Endothelial cell (in vitro differentiated cells): ENCODE measurements around the gene KIAA1755. TPM values are rescaled to one million over a fixed set of nuclear protein-coding genes. Genes with fewer than 3 reads are reported as not detected.

ENCODE experiments used
- DNase-seq: peaks from one replicate; pipeline ENCODE4 v3.0.0; 2021; ENCODE audit warnings: low spot score
- H3K27ac Mint-ChIP-seq: one replicate; pipeline ENCODE4 v1.8.0; 2021; ENCODE audit warnings: mixed read lengths, inconsistent platforms; ENCODE audit not compliant: unreplicated experiment
- H3K27me3 Mint-ChIP-seq: one replicate; pipeline ENCODE4 v1.8.0; 2021; ENCODE audit warnings: mild to moderate bottlenecking, moderate library complexity, mixed read lengths, inconsistent platforms; ENCODE audit not compliant: unreplicated experiment
- H3K36me3 Mint-ChIP-seq: one replicate; pipeline ENCODE4 v1.8.0; 2021; ENCODE audit warnings: mild to moderate bottlenecking, low read depth, mixed read lengths, inconsistent platforms; ENCODE audit not compliant: unreplicated experiment
- H3K4me1 Mint-ChIP-seq: one replicate; pipeline ENCODE4 v1.8.0; 2021; ENCODE audit warnings: mild to moderate bottlenecking, mixed read lengths, inconsistent platforms; ENCODE audit not compliant: unreplicated experiment
- H3K4me3 Mint-ChIP-seq: one replicate; pipeline ENCODE4 v1.8.0; 2021; ENCODE audit warnings: mild to moderate bottlenecking, mixed read lengths, inconsistent platforms; ENCODE audit not compliant: unreplicated experiment
- H3K9me3 Mint-ChIP-seq: one replicate; pipeline ENCODE4 v1.8.0; 2021; ENCODE audit warnings: mixed read lengths, inconsistent platforms; ENCODE audit not compliant: unreplicated experiment
- total RNA-seq: library from RNA; stranded (reverse); fragmentation: NEBNext Ultra II Directional; extraction: Animal tissue kit (Norgen Biotek cat#: 25700); gene quantifications from one replicate; pipeline ENCODE4 v1.2.1, GENCODE V29; 2021; ENCODE audit not compliant: unreplicated experiment
- TF ChIP-seq, protein P1 (sequence below): fragments of 200-600 bp; sonication (generic); IDR thresholded peaks from one replicate; pipeline ENCODE4 v1.5.0; 2021; ENCODE audit warnings: antibody characterized with exemption; ENCODE audit not compliant: unreplicated experiment

The KIAA1755 gene
- total RNA-seq, 1 donor from 2014 or later = not detected

DNA sequence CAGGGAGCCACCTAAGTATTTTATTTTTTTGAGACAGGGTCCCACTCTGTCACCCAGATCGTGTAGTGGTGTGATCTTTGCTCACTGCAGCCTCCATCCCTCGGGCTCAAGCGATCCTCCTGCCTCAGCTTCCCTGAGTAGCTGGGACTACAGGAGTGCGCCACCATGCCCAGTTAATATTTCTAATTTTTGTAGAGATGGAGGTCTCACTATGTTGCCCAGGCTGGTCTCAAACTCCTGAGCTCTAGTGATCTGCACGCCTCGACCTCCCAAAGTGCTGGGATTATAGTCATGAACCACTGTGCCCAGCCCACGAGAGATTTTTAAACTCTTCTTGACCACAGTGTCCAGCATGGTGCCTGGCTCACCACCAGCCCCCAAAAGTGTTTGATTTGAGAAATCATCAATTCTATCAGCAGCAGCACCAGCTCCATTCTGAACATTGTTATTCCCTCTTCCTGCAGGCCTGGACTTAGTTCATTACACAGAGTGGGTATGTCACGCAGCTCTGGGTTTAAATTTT, 93.1 kb downstream of the KIAA1755 start:
- Mint-ChIP-seq H3K36me3 (peaks cover 4% of the 10 kb centered on the region), H3K27me3 (peaks cover 8% of the 10 kb centered on the region), H3K4me3 (no peak overlapping the region), H3K27ac (peak overlapping the region; percentile 52), H3K9me3 (no peaks in the 10 kb centered on the region), H3K4me1 (peaks cover 51% of the 10 kb centered on the region)
- no peak for DNase-seq
- TF ChIP-seq, protein P1, sequence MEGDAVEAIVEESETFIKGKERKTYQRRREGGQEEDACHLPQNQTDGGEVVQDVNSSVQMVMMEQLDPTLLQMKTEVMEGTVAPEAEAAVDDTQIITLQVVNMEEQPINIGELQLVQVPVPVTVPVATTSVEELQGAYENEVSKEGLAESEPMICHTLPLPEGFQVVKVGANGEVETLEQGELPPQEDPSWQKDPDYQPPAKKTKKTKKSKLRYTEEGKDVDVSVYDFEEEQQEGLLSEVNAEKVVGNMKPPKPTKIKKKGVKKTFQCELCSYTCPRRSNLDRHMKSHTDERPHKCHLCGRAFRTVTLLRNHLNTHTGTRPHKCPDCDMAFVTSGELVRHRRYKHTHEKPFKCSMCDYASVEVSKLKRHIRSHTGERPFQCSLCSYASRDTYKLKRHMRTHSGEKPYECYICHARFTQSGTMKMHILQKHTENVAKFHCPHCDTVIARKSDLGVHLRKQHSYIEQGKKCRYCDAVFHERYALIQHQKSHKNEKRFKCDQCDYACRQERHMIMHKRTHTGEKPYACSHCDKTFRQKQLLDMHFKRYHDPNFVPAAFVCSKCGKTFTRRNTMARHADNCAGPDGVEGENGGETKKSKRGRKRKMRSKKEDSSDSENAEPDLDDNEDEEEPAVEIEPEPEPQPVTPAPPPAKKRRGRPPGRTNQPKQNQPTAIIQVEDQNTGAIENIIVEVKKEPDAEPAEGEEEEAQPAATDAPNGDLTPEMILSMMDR = no peak

DNA sequence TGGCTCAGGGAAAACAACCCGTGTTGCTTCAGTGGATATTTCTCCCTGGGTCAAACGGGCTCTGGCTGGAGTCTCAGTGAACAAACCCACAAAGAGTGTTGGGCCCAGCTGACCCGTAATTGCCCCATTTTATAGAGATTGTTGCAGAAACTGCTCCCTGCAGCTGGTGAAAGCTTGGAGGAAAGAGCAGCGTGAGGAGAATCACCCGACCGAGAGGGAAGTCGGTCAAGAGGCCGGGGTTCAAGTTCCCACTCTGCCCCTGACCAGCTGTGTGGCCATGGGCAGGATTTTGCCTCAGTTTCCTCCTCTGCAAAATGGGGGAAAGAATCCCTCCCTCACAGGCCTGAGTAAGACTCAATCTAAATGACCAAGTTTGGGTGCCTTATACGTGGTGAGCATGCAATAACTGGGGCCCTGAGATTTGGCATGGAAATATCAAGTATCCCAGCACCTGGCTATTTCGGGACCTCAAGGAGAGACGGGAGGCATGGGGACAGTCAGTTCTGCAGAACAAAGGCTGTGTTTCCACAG, 93.8 kb downstream of the KIAA1755 start:
- no peak overlapping the region for H3K27ac Mint-ChIP-seq
- no peak for DNase-seq
- H3K4me3 Mint-ChIP-seq = no peak overlapping the region
- TF ChIP-seq, protein P1 = no peak
- H3K36me3 Mint-ChIP-seq = peaks cover 4% of the 10 kb centered on the region
- H3K4me1 Mint-ChIP-seq = peaks cover 57% of the 10 kb centered on the region
- no peaks in the 10 kb centered on the region for H3K9me3 Mint-ChIP-seq
- peaks cover 8% of the 10 kb centered on the region for H3K27me3 Mint-ChIP-seq

DNA sequence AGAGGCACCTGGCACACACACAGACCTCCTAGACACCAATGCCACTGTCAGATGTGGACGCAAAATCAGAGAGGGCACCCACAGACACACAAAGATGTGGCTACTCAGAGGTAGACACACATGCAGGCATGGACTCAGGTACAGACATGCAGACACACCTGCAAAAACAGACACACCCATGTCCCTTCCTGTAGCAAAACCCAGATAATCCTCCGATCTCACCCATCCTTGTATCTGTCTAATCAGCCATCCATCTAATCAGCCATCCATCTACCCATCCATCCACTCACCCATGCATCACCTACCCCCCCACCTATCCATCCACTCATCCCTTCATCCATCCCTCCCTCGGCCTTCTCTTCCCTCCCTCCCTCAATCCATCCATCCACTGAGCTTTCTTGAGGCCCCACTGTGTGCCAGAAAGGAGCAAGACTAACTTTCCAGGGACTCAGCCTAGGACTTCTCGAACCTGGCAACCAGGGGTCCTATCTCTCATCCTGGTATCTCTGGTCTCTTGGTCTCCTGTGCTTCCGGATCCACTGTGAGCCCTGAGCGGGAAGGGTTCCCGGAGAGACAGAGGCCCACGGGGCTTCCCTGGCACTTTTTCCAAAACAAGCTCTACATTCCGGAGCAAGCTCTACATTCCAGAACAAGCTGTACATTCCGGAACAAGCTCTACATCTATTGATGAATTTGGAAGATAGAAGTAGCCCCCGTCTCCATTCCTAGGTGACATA, 94.4 kb downstream of the KIAA1755 start:
- TF ChIP-seq, protein P1 = no peak
- peaks cover 8% of the 10 kb centered on the region for H3K36me3 Mint-ChIP-seq
- DNase-seq = no peak
- no peak overlapping the region for H3K4me3 Mint-ChIP-seq
- no peak overlapping the region for H3K27ac Mint-ChIP-seq
- no peaks in the 10 kb centered on the region for H3K9me3 Mint-ChIP-seq
- peaks cover 60% of the 10 kb centered on the region for H3K4me1 Mint-ChIP-seq
- peaks cover 8% of the 10 kb centered on the region for H3K27me3 Mint-ChIP-seq

DNA sequence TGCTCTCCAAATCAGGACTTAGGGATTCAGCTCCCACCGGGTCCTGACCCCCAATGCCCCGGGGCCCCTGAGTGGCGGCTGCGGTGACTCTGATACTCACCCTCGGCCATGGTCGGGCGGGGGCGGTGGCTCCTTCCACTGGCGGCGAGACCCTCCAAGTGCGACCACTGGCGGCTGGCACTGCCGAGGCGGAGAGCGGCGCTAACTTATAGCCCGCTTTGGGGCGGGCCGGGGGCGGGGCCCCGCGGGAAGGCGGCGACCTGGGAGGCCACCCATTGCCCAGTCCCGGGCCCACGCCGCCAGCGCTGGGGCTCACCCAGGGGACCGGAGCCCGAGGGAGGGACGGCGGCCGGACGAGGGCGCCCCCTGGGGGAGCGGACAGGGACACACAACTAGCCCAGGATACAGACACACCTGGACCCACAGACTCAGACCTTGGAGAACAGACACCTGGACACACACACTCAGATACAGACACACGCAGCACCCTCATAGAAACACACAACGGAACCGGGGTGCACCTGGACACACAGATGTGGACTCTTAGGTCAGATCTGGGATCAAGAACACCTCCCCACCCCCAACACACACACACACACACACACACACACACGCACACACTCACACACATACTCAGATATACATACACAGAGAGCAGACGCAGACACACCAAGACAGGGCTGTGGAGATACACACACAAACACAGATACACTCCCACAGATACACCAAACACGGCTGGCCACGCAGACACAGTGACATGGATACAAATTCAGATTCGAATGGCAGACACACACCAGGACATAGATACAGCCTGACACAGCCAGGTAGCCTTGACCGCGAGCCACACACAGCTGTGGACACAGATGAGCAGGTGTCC, 95.2 kb downstream of the KIAA1755 start, which contains the start of gene TGM2:
Gene TGM2, minus strand, starts transcription at position 182 of the 877 bp plus-strand sequence. Its CDS starts 72 bp downstream, at position 110.
- H3K9me3 Mint-ChIP-seq = no peaks in the 10 kb centered on the region
- peak within 1 kb of the TSS; percentile 9 for H3K27ac Mint-ChIP-seq
- DNase-seq = peak; percentile 77

More for the DNA sequence above, 95.2 kb downstream of the KIAA1755 start, which contains the start of gene TGM2:
- Mint-ChIP-seq H3K27me3 (peaks cover 8% of the 10 kb centered on the region), H3K4me1 (peaks cover 65% of the 10 kb centered on the region), H3K36me3 (peaks cover 14% of the 10 kb centered on the region), H3K4me3 (peak within 1 kb of the TSS; percentile 84)
- TF ChIP-seq, protein P1 = peak; percentile 84
